Tibial artery (tissue), 4 donors: ENCODE measurements around the gene ZBTB20.

ENCODE experiments used
- DNase-seq, 2 donors: peaks; one replicate each; pipeline ENCODE4 v3.0.0-alpha.2; 2019
- H3K27ac ChIP-seq, 2 donors: fragments of 200-600 bp; sonication (generic) in 1 of 2; 1 replicate in 1 of 2; 2 replicates in 1 of 2; pipeline ENCODE4 v1.5.1; 2018 to 2019; ENCODE audit warnings: mild to moderate bottlenecking in 1 of 2
- H3K27me3 ChIP-seq, 2 donors: fragments of 200-600 bp; sonication (generic) in 1 of 2; one replicate each; pipeline versions ENCODE4 v1.5.1 to v1.6.0; 2016 to 2019
- H3K36me3 ChIP-seq, 3 donors: fragments of 200-600 bp; sonication (generic) in 2 of 3; one replicate each; pipeline ENCODE4 v1.5.1; 2016 to 2019; ENCODE audit warnings: mild to moderate bottlenecking in 2 of 3
- H3K4me1 ChIP-seq, 4 donors: fragments of 200-600 bp; sonication (generic) in 2 of 4; 1 replicate in 3 of 4; 2 replicates in 1 of 4; pipeline ENCODE4 v1.5.1; 2016 to 2019
- H3K4me3 ChIP-seq, 2 donors: fragments of 200-600 bp; sonication (generic) in 1 of 2; 1 replicate in 1 of 2; 2 replicates in 1 of 2; pipeline ENCODE4 v1.5.1; 2018 to 2019; ENCODE audit warnings: mild to moderate bottlenecking in 2 of 2
- H3K9me3 ChIP-seq, 3 donors: fragments of 200-600 bp; sonication (generic) in 1 of 3; one replicate each; pipeline ENCODE4 v1.5.1; 2016 to 2019
- CTCF ChIP-seq, 2 experiments: fragments of 200-600 bp in 1 of 2; fragments of 450-650 bp in 1 of 2; IDR thresholded peaks; one replicate each; pipeline ENCODE4 v1.5.1; 2017 to 2019; ENCODE audit warnings: antibody characterized with exemption in 2 of 2, mild to moderate bottlenecking in 1 of 2, moderate library complexity in 1 of 2
- intact Hi-C: fragments of 100-400 bp; cut with DNase I; formaldehyde crosslinking; loops from one replicate; pipeline ENCODE4 v1.15.0; 2023; ENCODE audit warnings: low total_unique reads

Gene ZBTB20

GRCh38 chr3:114809668-114810413 is 337.2 kb downstream of the ZBTB20 start:
- H3K4me3 ChIP-seq = no peak overlapping the region
- H3K4me1 ChIP-seq = no peaks in the 10 kb centered on the region
- no peak overlapping the region for H3K27ac ChIP-seq
- DNase-seq = no peak
- no peak for TF ChIP-seq CTCF (IDR thresholded peaks at IDR 0.05)
- H3K36me3 ChIP-seq = peaks cover 0 to 5% (median 0%) of the 10 kb centered on the region in 3 donors
- H3K9me3 ChIP-seq = no peaks in the 10 kb centered on the region
- no peaks in the 10 kb centered on the region for H3K27me3 ChIP-seq
- intact Hi-C loops = no loop called here

- no peak for DNase-seq
- intact Hi-C loops = no loop called here
- no peak overlapping the region for H3K4me3 ChIP-seq
- H3K9me3 ChIP-seq = no peaks in the 10 kb centered on the region
- H3K4me1 ChIP-seq = peaks cover 0 to 7% (median 0%) of the 10 kb centered on the region in 4 donors
- H3K36me3 ChIP-seq = peaks cover 0 to 9% (median 0%) of the 10 kb centered on the region in 3 donors
- no peaks in the 10 kb centered on the region for H3K27me3 ChIP-seq
- TF ChIP-seq CTCF (IDR thresholded peaks at IDR 0.05) = no peak
- H3K27ac ChIP-seq = no peak overlapping the region
These were observed 343.0 kb downstream of the ZBTB20 start for GRCh38 chr3:114804099-114804498.

GRCh38 chr3:114803042-114803695 is 343.9 kb downstream of the ZBTB20 start:
- Histone ChIP-seq H3K4me1 (peaks cover 0 to 7% (median 0%) of the 10 kb centered on the region in 4 donors), H3K27ac (no peak overlapping the region), H3K9me3 (no peaks in the 10 kb centered on the region), H3K36me3 (peaks cover 0 to 9% (median 0%) of the 10 kb centered on the region in 3 donors), H3K27me3 (no peaks in the 10 kb centered on the region), H3K4me3 (no peak overlapping the region)
- no peak for TF ChIP-seq CTCF (IDR thresholded peaks at IDR 0.05)
- intact Hi-C loops = no loop called here
- no peak for DNase-seq

- no peak overlapping the region for H3K4me3 ChIP-seq
- no peaks in the 10 kb centered on the region for H3K27me3 ChIP-seq
- H3K9me3 ChIP-seq = no peaks in the 10 kb centered on the region
- TF ChIP-seq CTCF (IDR thresholded peaks at IDR 0.05) = no peak
- intact Hi-C loops = no loop called here
- peaks cover 0 to 7% (median 0%) of the 10 kb centered on the region in 4 donors for H3K4me1 ChIP-seq
- no peak for DNase-seq
- no peak overlapping the region for H3K27ac ChIP-seq
- H3K36me3 ChIP-seq = peaks cover 0 to 9% (median 0%) of the 10 kb centered on the region in 3 donors
These were observed 346.6 kb downstream of the ZBTB20 start for GRCh38 chr3:114800272-114801031.

GRCh38 chr3:114799816-114800215 is 347.3 kb downstream of the ZBTB20 start:
- Histone ChIP-seq H3K27ac (no peak overlapping the region), H3K9me3 (no peaks in the 10 kb centered on the region), H3K4me1 (peaks cover 0 to 7% (median 0%) of the 10 kb centered on the region in 4 donors), H3K36me3 (peaks cover 0 to 9% (median 0%) of the 10 kb centered on the region in 3 donors), H3K27me3 (no peaks in the 10 kb centered on the region), H3K4me3 (no peak overlapping the region)
- DNase-seq = no peak
- no peak for TF ChIP-seq CTCF (IDR thresholded peaks at IDR 0.05)
- intact Hi-C loops = no loop called here
